GM19099 (cell line): ENCODE data around the gene CECR2.

ENCODE experiments used
- POLR2A ChIP-seq: IDR thresholded peaks from 3 replicates; pipeline ENCODE4 v1.6.1; 2011; ENCODE audit warnings: low read depth; ENCODE audit not compliant: insufficient read length; ENCODE audit errors: extremely low read depth

The CECR2 gene

GRCh38 chr22:17491090-17491640 lies 121.9 kb downstream of the CECR2 start:
- TF ChIP-seq POLR2A = no peak

GRCh38 chr22:17492247-17492646 lies 123.0 kb downstream of the CECR2 start:
- TF ChIP-seq POLR2A = no peak

- no peak for TF ChIP-seq POLR2A
Measured at GRCh38 chr22:17493419-17493981, 124.2 kb downstream of the CECR2 start.

- TF ChIP-seq POLR2A = no peak
Measured at GRCh38 chr22:17496841-17497240, 127.6 kb downstream of the CECR2 start.

- no peak for TF ChIP-seq POLR2A
Measured at GRCh38 chr22:17501679-17502285, 132.5 kb downstream of the CECR2 start.

GRCh38 chr22:17508110-17508509 lies 138.8 kb downstream of the CECR2 start:
- TF ChIP-seq POLR2A = no peak

GRCh38 chr22:17512960-17513359 lies 143.7 kb downstream of the CECR2 start:
- no peak for TF ChIP-seq POLR2A

- TF ChIP-seq POLR2A = no peak
Measured at GRCh38 chr22:17513612-17514011, 144.4 kb downstream of the CECR2 start.

GRCh38 chr22:17514084-17514483 lies 144.8 kb downstream of the CECR2 start:
- TF ChIP-seq POLR2A = no peak

- no peak for TF ChIP-seq POLR2A
Measured at GRCh38 chr22:17518406-17518805, 149.1 kb downstream of the CECR2 start.

GRCh38 chr22:17523925-17524324 lies 154.7 kb downstream of the CECR2 start:
- no peak for TF ChIP-seq POLR2A

GRCh38 chr22:17536269-17536668 lies 167.0 kb downstream of the CECR2 start:
- no peak for TF ChIP-seq POLR2A

GRCh38 chr22:17537155-17537554 lies 167.9 kb downstream of the CECR2 start:
- no peak for TF ChIP-seq POLR2A

- TF ChIP-seq POLR2A = no peak
Measured at GRCh38 chr22:17540481-17540880, 171.2 kb downstream of the CECR2 start.

GRCh38 chr22:17541476-17541875 lies 172.2 kb downstream of the CECR2 start:
- no peak for TF ChIP-seq POLR2A

- no peak for TF ChIP-seq POLR2A
Measured at GRCh38 chr22:17542452-17542851, 173.2 kb downstream of the CECR2 start.
